ENCODE data around the gene PHACTR1. TPM values are rescaled to one million over a fixed set of nuclear protein-coding genes. Genes with fewer than 3 reads are reported as not detected.

The PHACTR1 gene
- total RNA-seq, 1 experiment from 2014 or later: not detected

GRCh38 chr6:13000537-13000936 lies 284.0 kb downstream of the PHACTR1 start:
- TF ChIP-seq EZH2 (IDR thresholded peaks at IDR 0.05; ENCODE audit: low read length, unreplicated experiment): no peak
- no peak for TF ChIP-seq EZH2phosphoT487 (IDR thresholded peaks at IDR 0.05; ENCODE audit: borderline replicate concordance, low read length)
- no peak for TF ChIP-seq CTCF (conservative IDR thresholded peaks at IDR 0.05; ENCODE audit: low read depth, low read length)
- H3K9me3 ChIP-seq (ENCODE audit: low read length): no peaks in the 10 kb centered on the region
- no peaks in the 10 kb centered on the region for H4K20me1 ChIP-seq (ENCODE audit: low read length)
- peaks cover 16% of the 10 kb centered on the region for H3K27me3 ChIP-seq (ENCODE audit: low read length)
- DNase-seq: no peak
- no peaks in the 10 kb centered on the region for H3K79me2 ChIP-seq (ENCODE audit: low read length)
- no peaks in the 10 kb centered on the region for H3K36me3 ChIP-seq (ENCODE audit: low read depth, low read length)
- H3K4me2 ChIP-seq (ENCODE audit: low read length): no peak overlapping the region
- H2AFZ ChIP-seq (ENCODE audit: low read length): no peak overlapping the region
- BruUV-seq (replicated peaks): no TSS peak
- no peak for ATAC-seq
- intact Hi-C loops (cut with micrococcal nuclease): no loop called here
- no peak overlapping the region for H3K4me3 ChIP-seq (ENCODE audit: low read length)
- CTCF ChIA-PET: no interaction called here
- POLR2A ChIA-PET (ENCODE audit: unreplicated experiment): no interaction called here
- no peaks in the 10 kb centered on the region for H3K4me1 ChIP-seq (ENCODE audit: insufficient read depth, low read length)
- no peaks in the 10 kb centered on the region for H3K9me2 ChIP-seq (replicated peaks; ENCODE audit: low read length)
- no peak overlapping the region for H3K27ac ChIP-seq (ENCODE audit: low read length)
- H3F3A ChIP-seq (ENCODE audit: low read length, unreplicated experiment): no peaks in the 10 kb centered on the region
- H3K9ac ChIP-seq (ENCODE audit: low read length): no peak overlapping the region

GRCh38 chr6:13001927-13002326 lies 285.4 kb downstream of the PHACTR1 start:
- no TSS peak for BruUV-seq (replicated peaks)

More at GRCh38 chr6:13001927-13002326, 285.4 kb downstream of the PHACTR1 start:
- Histone ChIP-seq H3K79me2 (ENCODE audit: low read length) (no peaks in the 10 kb centered on the region), H3F3A (ENCODE audit: low read length, unreplicated experiment) (no peaks in the 10 kb centered on the region), H3K27me3 (ENCODE audit: low read length) (peaks cover 21% of the 10 kb centered on the region), H3K4me1 (ENCODE audit: insufficient read depth, low read length) (peaks cover 4% of the 10 kb centered on the region; the same call in 1 of the 2 replicates), H3K9ac (ENCODE audit: low read length) (no peak overlapping the region), H3K4me3 (ENCODE audit: low read length) (no peak overlapping the region), H4K20me1 (ENCODE audit: low read length) (no peaks in the 10 kb centered on the region), H3K4me2 (ENCODE audit: low read length) (0 out of 2 replicates have a peak overlapping the region, but pooled peaks have one; percentile 17), H3K27ac (ENCODE audit: low read length) (no peak overlapping the region), H2AFZ (ENCODE audit: low read length) (no peak overlapping the region), H3K9me3 (ENCODE audit: low read length) (no peaks in the 10 kb centered on the region), H3K36me3 (ENCODE audit: low read depth, low read length) (no peaks in the 10 kb centered on the region), H3K9me2 (replicated peaks; ENCODE audit: low read length) (no peaks in the 10 kb centered on the region)
- intact Hi-C loops (cut with micrococcal nuclease): no loop called here
- CTCF ChIA-PET: no interaction called here
- ATAC-seq (peak; percentile 76), DNase-seq (peak; percentile 50)
- POLR2A ChIA-PET (ENCODE audit: unreplicated experiment): no interaction called here
- TF ChIP-seq EZH2phosphoT487 (IDR thresholded peaks at IDR 0.05; ENCODE audit: borderline replicate concordance, low read length): no peak
- no peak for TF ChIP-seq CTCF (conservative IDR thresholded peaks at IDR 0.05; ENCODE audit: low read depth, low read length)
- TF ChIP-seq EZH2 (IDR thresholded peaks at IDR 0.05; ENCODE audit: low read length, unreplicated experiment): no peak

Data from PC-3 (cell line).